IPS DF 19.7 (cell line): ENCODE measurements around the gene MCC.

Source experiments
- DNase-seq: peaks from one replicate; pipeline ENCODE4 v3.0.0-alpha.2; 2013; ENCODE audit warnings: low read depth, low spot score

Gene MCC

DNA sequence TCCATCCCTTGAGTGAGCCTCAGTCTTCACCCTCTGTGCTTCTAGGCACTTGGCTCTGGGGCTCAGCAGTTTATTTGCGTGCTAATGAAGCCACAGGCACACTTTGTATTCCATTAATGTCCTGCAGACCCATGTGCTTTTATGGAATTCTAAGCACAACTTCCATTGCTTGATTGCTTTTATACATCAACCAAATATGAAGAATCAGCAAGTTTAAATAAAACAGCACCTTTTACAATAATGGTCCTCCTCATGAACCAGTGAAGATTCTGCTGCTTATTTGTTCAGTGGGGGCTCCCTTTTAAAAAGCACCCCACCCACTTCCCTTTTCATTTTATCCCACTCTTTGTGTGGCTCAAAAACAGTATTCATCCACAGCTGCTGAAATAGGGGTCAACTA is 451.4 kb downstream of the MCC start:
- DNase-seq, result no peak

GRCh38 chr5:113036321-113036720 is 451.9 kb downstream of the MCC start:
- DNase-seq, result no peak

- no peak for DNase-seq
Measured at GRCh38 chr5:113035096-113035495, 453.2 kb downstream of the MCC start.

DNA sequence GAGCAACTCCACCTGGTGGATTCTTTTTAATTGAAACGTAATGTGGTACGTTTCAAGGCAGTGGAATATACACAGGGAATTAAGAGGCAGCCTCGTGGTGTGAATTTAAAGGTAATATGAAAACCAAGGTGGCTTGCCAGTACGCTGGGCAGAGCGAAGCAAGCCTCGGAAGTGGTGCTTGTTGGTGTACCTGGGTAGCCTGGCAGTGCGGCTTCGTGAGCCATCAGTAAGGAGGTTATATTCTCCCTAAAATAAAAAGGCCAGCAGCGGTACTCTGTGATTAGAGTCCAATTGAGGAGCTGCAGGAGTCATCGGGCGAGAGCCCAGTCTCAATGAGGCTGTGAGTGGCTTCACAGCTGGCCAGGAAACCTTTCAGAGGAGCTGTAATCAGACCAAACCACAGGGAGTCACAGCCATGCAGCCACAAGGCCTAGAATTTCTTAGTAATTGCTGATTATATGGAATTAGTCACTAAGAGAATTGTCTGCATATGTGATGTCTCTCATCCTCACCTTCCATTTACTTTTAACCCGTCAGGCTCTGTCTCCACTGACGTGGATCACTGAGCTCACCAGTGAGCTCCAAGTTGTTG is 454.0 kb downstream of the MCC start:
- DNase-seq, result no peak

GRCh38 chr5:113031557-113031956 is 456.7 kb downstream of the MCC start:
- no peak for DNase-seq

GRCh38 chr5:113031104-113031503 is 457.1 kb downstream of the MCC start:
- DNase-seq, result no peak

GRCh38 chr5:113029614-113030013 is 458.6 kb downstream of the MCC start:
- DNase-seq, result no peak

- no peak for DNase-seq
Measured at GRCh38 chr5:113027431-113027830, 460.8 kb downstream of the MCC start.

- DNase-seq, result no peak
Measured at GRCh38 chr5:113027015-113027414, 461.2 kb downstream of the MCC start.

- no peak for DNase-seq
Measured at GRCh38 chr5:113026211-113026610, 462.0 kb downstream of the MCC start.

DNA sequence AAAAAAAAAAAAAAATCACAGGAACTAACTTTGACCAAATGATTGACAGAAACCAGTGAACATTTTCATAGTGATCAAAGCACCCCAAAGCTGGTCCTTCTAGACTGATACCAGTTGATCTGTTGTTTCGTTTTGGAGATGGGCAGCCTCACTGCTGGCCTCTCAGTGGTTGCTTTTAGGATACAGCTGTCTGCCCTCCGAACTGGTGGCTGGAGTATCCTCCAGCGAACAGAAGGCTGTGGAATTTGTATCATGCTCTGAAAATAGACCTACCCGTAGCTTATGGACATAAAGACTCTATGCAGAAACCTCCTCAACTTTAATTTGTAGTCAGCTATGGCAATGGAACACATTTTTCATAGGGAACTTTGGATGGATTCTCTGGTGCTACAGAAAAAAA is 462.7 kb downstream of the MCC start:
- DNase-seq, result no peak

DNA sequence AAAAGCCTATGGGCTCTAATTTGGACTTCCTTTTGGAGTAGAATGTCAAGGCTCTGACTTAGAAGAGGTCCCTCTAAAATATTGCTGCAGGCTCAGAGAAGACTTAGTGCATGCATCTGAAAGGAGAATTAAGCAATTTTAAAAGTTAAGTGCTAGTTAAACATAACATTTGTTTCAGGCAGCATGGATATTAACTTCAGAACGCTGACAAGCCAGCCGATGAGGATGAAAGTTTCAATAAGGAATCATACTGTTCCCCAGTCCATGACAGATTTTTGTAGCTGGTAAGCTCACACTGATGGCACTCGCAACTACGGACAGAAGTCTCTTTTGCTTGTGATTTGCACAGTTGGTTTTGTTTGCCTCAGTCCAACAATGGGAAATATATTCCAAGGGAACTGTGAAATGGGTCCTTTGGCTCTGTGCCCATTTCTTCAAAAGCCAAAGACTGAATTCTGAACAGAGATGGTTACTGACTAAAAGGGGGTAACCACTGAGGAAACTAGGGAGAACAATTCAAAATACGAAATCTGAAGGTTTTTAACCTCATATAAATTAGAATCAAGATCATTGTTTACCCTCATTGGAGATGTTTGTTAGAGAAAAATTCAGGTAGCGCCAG is 464.1 kb downstream of the MCC start:
- DNase-seq, result no peak

DNA sequence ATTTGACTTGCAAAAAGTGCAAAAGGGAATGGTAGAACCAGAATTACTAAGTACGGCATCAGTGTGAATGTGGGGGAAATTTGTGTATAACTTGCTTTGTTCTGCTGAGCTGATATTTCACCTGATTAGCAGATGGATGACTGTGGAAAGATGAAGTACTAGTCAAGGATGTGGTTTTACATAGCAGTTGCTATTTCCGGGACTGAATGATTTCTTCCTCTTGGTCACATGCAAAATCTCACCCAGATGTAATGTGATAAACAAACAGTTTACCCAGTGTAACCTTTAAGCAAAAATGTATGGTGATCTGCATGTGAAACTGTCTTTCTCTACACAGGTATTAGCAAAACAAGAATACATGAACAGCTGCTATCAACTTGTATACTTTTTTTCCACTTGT is 465.6 kb downstream of the MCC start:
- DNase-seq, result no peak

GRCh38 chr5:113020461-113021273 is 467.6 kb downstream of the MCC start:
- no peak for DNase-seq

GRCh38 chr5:113017881-113018635 is 470.2 kb downstream of the MCC start:
- no peak for DNase-seq

GRCh38 chr5:113005454-113005853 is 482.8 kb downstream of the MCC start:
- no peak for DNase-seq

DNA sequence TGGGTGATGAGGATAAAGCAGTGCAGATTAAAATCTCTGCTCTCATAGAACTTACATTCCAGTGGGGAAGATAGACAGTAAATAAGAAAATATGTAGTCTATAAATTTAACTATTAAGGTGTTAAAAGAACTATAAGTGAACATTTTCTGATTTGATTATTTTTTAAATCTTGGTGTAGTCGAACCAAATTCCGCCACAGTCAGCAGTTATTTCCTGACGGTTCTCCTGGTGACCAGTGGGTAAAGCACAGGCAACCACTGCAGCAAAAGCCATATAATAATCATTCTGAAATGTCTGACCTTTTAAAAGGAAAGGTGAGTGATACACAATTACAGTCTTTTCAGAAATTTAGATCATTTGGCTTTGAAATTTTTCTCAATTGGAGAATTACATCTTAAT is 484.5 kb downstream of the MCC start:
- no peak for DNase-seq

DNA sequence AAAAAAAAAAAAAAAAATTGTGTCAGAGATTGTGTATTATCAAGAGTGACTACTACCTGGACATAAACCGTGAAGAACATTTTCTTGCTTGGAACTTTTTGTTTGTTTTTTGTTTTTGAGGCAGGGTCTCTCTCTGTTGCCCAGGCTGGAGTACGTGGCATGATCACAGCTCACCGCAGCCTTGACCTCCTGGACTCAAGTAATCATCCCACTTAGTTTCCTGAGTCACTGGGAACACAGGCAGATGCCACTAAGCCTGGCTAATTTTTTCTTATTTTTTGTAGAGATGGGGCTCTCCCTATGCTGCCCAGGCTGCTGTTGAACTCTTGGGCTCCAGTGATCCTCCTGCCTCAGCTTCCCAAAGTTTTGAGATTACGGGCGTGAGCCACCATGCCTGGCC is 485.8 kb downstream of the MCC start:
- DNase-seq, result no peak

DNA sequence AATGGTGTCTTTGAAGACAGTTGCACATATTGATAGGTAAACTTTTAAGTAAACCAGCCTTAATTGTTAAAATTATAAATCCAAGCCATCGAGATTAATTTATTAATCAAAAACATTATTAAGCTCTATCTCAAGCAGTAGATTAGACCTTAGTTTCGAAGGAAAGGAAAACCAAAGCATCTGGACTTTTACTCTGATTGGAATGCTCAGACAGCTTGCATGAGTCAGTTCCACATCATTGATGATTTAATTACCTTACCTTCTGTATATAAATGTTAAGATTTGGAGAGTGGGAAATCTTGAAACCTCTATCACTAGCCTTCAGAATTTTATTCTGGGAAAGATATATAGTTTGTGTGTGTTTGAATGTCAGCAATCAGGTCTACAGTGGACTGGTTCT is 487.8 kb downstream of the MCC start:
- DNase-seq, result no peak

DNA sequence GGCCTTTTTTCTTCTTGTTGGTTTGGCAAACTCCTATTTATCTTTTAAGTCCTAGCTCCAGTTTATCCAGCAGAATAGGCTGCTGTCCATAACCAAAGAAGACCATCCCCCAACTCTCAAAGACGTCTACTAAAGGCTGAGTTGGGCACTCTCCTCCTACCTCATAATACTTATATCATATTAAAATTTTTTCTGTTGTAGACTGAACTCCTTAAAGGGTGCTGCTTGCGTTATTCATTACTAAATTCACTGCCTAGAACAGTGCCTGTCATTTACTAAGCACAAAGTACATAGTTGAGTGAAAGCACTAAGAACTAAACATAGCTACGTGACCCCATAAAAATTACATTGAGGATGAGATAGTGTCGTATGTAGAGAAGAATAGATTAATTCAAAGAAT is 490.0 kb downstream of the MCC start:
- DNase-seq, result no peak

GRCh38 chr5:112996830-112997374 is 491.4 kb downstream of the MCC start:
- DNase-seq, result no peak
